GM21390 (cell line): ENCODE measurements around the gene RPP25L.

Experiments
- ATAC-seq: cut with Tn5 transposase; IDR thresholded peaks from one replicate; pipeline ENCODE4 v1.9.1; 2021; ENCODE audit not compliant: unreplicated experiment

RPP25L gene

GRCh38 chr9:34571481-34571810, 40.5 kb downstream of the RPP25L start:
- no peak for ATAC-seq

GRCh38 chr9:34570809-34571480, 41.0 kb downstream of the RPP25L start:
- ATAC-seq: no peak

DNA sequence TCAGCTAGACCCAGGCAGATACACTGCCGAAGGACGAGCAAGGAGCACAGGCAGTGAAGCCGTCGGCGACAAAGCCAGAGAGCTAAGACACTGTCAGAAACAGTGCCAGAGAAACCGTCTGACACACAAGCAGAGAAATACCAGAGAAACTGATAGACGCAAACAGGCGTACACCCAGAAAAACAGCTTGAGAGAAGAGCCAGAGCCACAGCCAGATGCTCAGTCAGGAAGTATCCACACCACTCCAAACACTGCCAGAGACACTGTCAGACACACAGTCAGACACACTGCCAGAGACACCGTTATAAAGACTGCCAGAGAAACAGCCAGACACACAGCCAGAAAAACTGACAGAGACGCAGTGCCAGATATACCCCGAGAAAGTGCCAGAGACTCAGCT, 41.5 kb downstream of the RPP25L start:
- no peak for ATAC-seq

DNA sequence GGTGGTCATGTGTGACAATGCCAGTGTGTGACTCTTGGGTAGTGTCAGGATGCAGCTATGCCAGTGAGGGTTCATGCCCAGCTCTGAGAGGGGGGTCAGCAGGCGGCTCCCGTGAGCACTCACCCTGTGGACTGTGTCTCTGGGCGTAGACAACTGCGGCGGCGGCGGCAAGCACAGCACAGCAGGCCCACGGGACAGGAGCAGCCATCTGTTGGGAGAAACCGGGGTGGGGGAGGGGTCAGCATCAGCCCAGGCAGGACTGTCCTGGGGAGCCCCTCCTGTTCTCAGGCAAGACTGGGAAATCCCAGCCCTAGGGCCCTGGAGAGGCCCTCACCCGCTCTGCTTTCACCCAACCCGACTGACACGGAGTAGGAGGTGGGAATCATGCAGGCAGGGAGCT, 43.1 kb downstream of the RPP25L start:
- no peak for ATAC-seq

- ATAC-seq: no peak
Observed at GRCh38 chr9:34568133-34568532, 43.8 kb downstream of the RPP25L start.

GRCh38 chr9:34566972-34567371, 44.9 kb downstream of the RPP25L start:
- no peak for ATAC-seq

GRCh38 chr9:34566322-34566721, 45.6 kb downstream of the RPP25L start:
- ATAC-seq: no peak

- no peak for ATAC-seq
Observed at GRCh38 chr9:34565856-34566255, 46.0 kb downstream of the RPP25L start.

DNA sequence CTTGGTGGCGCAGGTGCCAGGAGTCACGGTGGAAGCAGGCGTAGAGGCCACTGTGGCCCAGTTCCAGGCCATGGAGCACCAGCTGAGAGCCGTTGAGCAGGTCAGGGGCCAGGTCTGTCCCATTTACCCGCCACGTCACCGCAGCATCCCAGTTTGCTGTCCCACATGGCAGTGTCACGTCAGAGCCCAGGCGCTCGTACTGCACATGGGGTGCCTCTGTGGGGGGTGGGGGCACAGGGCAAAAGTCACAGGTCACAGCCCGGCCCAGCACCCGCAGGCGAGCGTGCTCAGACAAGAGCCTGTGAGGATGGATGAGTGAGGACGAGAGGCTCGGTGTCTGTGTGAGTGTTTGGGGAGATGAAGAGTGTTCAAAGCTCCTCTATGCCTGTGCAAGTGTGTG, 47.3 kb downstream of the RPP25L start:
- ATAC-seq: no peak

DNA sequence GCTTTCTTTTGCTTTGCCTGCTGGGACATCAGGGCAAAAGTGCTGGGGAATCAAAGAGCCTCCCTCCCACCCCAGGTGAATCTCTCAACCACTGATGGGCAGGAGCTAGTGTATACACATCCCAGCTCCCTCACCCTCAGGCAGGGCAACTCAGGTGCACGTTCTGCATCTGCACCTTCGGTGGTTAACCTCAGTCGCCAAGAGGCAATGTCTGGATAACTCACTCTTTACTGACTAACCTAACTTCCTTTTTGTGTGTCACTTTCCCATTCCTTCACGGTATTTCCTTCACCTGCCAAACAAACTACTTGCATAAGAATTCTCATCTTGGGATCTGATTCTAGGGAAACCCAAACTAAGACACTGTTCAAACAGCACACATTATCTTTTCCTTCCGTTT, 48.6 kb downstream of the RPP25L start:
- ATAC-seq: no peak

DNA sequence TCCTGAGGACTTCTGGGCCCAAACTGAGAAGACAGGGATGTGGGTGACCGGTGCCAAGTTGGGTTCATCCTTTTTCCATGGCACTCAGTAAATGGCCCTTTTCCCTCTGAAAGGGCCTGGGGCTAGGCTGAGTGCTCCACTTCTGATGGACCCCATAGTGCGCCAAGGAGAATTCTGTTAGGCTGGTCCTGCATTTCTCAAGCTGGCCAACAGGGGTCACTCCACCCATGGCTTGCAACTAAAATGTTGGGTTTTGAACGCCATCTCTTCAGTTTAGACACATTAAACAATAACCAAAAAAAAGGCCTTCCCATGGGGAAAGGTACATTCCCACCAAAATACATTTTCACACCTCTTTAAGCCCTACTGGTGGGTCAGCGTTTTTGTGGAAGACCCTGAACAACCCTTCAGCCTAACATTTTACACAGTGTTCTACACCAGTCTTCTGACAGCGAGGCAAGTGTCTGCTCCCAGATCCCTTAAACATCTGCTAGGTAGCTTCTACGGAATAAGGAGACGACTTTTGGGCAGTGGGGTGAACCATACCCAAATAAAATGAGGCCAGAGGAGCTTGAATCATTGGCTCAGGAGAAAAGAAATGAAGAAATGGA, 49.7 kb downstream of the RPP25L start:
- no peak for ATAC-seq

GRCh38 chr9:34560599-34561214, 51.2 kb downstream of the RPP25L start:
- no peak for ATAC-seq
